Body of pancreas (tissue), 4 donors: Measurements from ENCODE around the gene PRR30.

Source experiments
- POLR2A ChIP-seq, 3 donors: fragments of 450-650 bp; IDR thresholded peaks; one replicate each; pipeline ENCODE4 v1.6.1; 2016; ENCODE audit warnings: antibody characterized with exemption in 3 of 3, mild to moderate bottlenecking in 2 of 3
- TF ChIP-seq, protein P1 (sequence below), 7 experiments: fragments of 450-650 bp in 4 of 7; fragments of 200-600 bp in 3 of 7; sonication (generic) in 3 of 7; IDR thresholded peaks; one replicate each; pipeline ENCODE4 v1.5.1; 2016 to 2019; ENCODE audit warnings: antibody characterized with exemption in 7 of 7

DNA sequence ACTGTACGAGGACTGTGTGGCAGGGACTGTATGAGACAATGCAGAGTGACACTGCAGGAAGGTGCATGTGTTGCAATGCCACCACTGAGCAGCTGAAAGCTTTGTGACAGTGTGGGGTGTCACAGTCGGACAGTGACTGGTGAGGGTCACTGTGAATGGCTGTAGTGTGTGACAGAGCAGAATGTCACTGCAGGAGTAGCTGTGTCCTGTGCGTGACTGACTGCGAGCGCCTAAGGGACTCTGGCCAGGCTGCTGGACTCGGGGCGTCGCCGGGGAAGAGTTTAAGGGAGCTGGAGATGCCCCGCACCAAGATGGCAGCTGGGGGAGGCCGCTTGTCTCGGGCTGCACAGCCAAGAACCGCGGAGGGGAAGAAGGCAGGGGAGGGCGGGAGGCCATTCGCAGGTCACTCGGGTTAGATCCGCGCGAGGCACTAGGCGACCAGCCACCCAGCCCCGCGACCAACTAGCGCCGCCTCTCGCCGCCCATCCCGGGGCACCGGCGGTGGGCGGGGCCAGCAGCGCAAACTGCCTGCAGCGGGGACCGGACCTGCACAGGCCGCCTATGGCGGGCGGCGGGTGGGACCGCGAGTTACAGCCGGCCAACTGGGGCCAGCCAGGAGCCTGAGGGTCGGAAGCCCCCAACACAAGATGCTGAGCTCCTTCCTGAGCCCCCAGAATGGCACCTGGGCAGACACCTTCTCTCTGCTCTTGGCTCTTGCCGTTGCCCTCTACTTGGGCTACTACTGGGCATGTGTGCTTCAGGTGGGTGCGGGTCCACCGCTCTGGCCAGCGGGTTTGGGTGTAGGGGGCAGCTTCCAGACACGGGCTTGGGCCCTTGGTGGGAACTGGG, 15.7 kb downstream of the PRR30 start, which contains the start of gene ABHD1:
- TF ChIP-seq, protein P1, sequence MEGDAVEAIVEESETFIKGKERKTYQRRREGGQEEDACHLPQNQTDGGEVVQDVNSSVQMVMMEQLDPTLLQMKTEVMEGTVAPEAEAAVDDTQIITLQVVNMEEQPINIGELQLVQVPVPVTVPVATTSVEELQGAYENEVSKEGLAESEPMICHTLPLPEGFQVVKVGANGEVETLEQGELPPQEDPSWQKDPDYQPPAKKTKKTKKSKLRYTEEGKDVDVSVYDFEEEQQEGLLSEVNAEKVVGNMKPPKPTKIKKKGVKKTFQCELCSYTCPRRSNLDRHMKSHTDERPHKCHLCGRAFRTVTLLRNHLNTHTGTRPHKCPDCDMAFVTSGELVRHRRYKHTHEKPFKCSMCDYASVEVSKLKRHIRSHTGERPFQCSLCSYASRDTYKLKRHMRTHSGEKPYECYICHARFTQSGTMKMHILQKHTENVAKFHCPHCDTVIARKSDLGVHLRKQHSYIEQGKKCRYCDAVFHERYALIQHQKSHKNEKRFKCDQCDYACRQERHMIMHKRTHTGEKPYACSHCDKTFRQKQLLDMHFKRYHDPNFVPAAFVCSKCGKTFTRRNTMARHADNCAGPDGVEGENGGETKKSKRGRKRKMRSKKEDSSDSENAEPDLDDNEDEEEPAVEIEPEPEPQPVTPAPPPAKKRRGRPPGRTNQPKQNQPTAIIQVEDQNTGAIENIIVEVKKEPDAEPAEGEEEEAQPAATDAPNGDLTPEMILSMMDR (IDR thresholded peaks at IDR 0.05), result no peak
- peak; percentile 31 to 60 (median 60) for TF ChIP-seq POLR2A (IDR thresholded peaks at IDR 0.05)
